A549 (cell line): ENCODE data around the gene ADGRL2. TPM values are rescaled to one million over a fixed set of nuclear protein-coding genes. Genes with fewer than 3 reads are reported as not detected.
"Not testable (repeated sequence)": the region's sequence is repeated elsewhere in the genome, so short reads cannot be mapped to it uniquely, and the experiment has no call there.

Source experiments
- ATAC-seq, 2 experiments: fragments of 200-7000 bp in 1 of 2; fragments of >200 bp in 1 of 2; cut with Nextera tagmentation in 1 of 2; cut with Tn5 transposase in 1 of 2; 3 replicates each; pipeline versions ENCODE4 v1.8.0 to v1.9.1; 2018 to 2020; ENCODE audit warnings: mild to moderate bottlenecking in 1 of 2, moderate library complexity in 1 of 2
- CTCF ChIA-PET: fragments of 300-600 bp; sonication (Branson Sonifier 250); formaldehyde crosslinking; extraction: SDS; loops from one replicate; lab custom pipeline; 2021; ENCODE audit warnings: antibody characterized with exemption, inconsistent platforms; lab: Yijun Ruan, JAX
- POLR2A ChIA-PET: fragments of 350-600 bp; formaldehyde crosslinking; extraction: SDS; loops from one replicate; lab custom pipeline; 2021; ENCODE audit warnings: antibody characterized with exemption, inconsistent platforms; lab: Yijun Ruan, JAX
- DNase-seq, 2 experiments: peaks; one replicate each; pipeline versions ENCODE4 v3.0.0 to v3.0.0-alpha.2; 2011 to 2016; ENCODE audit warnings: low read depth in 1 of 2, low spot score in 1 of 2
- FAIRE-seq: peaks from 2 replicates; lab custom pipeline; 2011; peaks lifted over from hg19 to GRCh38; lab: Jason Lieb, UNC
- H3K27ac ChIP-seq, 2 experiments: fragments of >200 bp; sonication (Bioruptor Twin); formaldehyde crosslinking; 3 replicates each; pipeline ENCODE4 v1.5.1; 2016 to 2017
- H3K4me1 ChIP-seq: fragments of >200 bp; sonication (Bioruptor Twin); formaldehyde crosslinking; 3 replicates; pipeline ENCODE4 v1.6.1; 2016
- H3K4me2 ChIP-seq: fragments of >200 bp; sonication (Bioruptor Twin); formaldehyde crosslinking; 3 replicates; pipeline ENCODE4 v1.6.1; 2016
- H3K4me3 ChIP-seq: fragments of >200 bp; sonication (Bioruptor Twin); formaldehyde crosslinking; 3 replicates; pipeline ENCODE4 v1.5.1; 2016
- H3K9me3 ChIP-seq: fragments of >200 bp; sonication (Bioruptor Twin); formaldehyde crosslinking; 3 replicates; pipeline ENCODE4 v1.6.1; 2016
- CBX8 ChIP-seq: fragments of 200-600 bp; sonication (generic); IDR thresholded peaks from 2 replicates; pipeline ENCODE4 v1.6.1; 2016
- CEBPB ChIP-seq, 2 experiments: fragments of >200 bp in 1 of 2; sonication (Bioruptor Twin) in 1 of 2; formaldehyde crosslinking in 1 of 2; IDR thresholded peaks; 2 replicates each; pipeline ENCODE4 v1.6.1; 2012 to 2016
- HEYL ChIP-seq: fragments of 250-450 bp; sonication (Bioruptor Pico); IDR thresholded peaks from 2 replicates; pipeline ENCODE4 v1.8.0; 2021; ENCODE audit warnings: mild to moderate bottlenecking, moderate library complexity
- HOXA7 ChIP-seq: fragments of 250-450 bp; sonication (Bioruptor Pico); IDR thresholded peaks from 2 replicates; pipeline ENCODE4 v1.5.0; 2020; ENCODE audit warnings: mild to moderate bottlenecking, moderate library complexity
- JUN ChIP-seq, 2 experiments: fragments of >200 bp; sonication (Bioruptor Twin); formaldehyde crosslinking; IDR thresholded peaks; 2 replicates in 1 of 2; 3 replicates in 1 of 2; pipeline ENCODE4 v1.6.1; 2016 to 2017
- KDM1A ChIP-seq: fragments of 200-600 bp; sonication (generic); IDR thresholded peaks from 2 replicates; pipeline ENCODE4 v1.6.1; 2016; ENCODE audit warnings: low read depth, mild to moderate bottlenecking
- MAFK ChIP-seq: fragments of 450-650 bp; IDR thresholded peaks from 2 replicates; pipeline ENCODE4 v1.6.1; 2014; ENCODE audit not compliant: partially characterized antibody
- POLR2A ChIP-seq: IDR thresholded peaks from 2 replicates; pipeline ENCODE4 v1.6.1; 2012; ENCODE audit warnings: mild to moderate bottlenecking, low read length
- RNF2 ChIP-seq: fragments of 200-600 bp; sonication (generic); IDR thresholded peaks from 2 replicates; pipeline ENCODE4 v1.6.1; 2016; ENCODE audit warnings: low read depth, mild to moderate bottlenecking, antibody characterized with exemption, moderate library complexity, borderline replicate concordance
- SMC3 ChIP-seq: fragments of >200 bp; sonication (Bioruptor Twin); formaldehyde crosslinking; IDR thresholded peaks from 3 replicates; pipeline ENCODE4 v1.6.1; 2018; ENCODE audit warnings: inconsistent platforms
- ZFP36 ChIP-seq: fragments of 450-650 bp; IDR thresholded peaks from 2 replicates; pipeline ENCODE4 v1.6.1; 2014; ENCODE audit warnings: borderline replicate concordance; ENCODE audit not compliant: partially characterized antibody
- WGBS: methylation state at CpG from one replicate; pipeline ENCODE4 v1.1.6; 2017; ENCODE audit errors: missing lambda C conversion rate; 5-methylcytosine and 5-hydroxymethylcytosine counted together
- polyA plus RNA-seq, 4 experiments: library from polyadenylated mRNA; depleted of rRNA in 3 of 4; stranded (reverse); fragments of >200 nt; fragmentation: RNase III in 1 of 4; extraction: RNeasy Plus Mini Kit Qiagen cat#74134 plus additional on column Dnase treatment in 1 of 4; gene quantifications; 2 replicates in 3 of 4; 3 replicates in 1 of 4; pipeline ENCODE4 v1.2.3, GENCODE V29; 2011 to 2017
- TF ChIP-seq, protein P1 (sequence below): fragments of >200 bp; sonication (Bioruptor Twin); formaldehyde crosslinking; IDR thresholded peaks from 3 replicates; pipeline ENCODE4 v1.6.1; 2016
- TF ChIP-seq, protein P2 (sequence below): IDR thresholded peaks from 2 replicates; pipeline ENCODE4 v1.6.1; 2012
- TF ChIP-seq, protein P3 (sequence below): fragments of >200 bp; sonication (Bioruptor Twin); formaldehyde crosslinking; IDR thresholded peaks from 3 replicates; pipeline ENCODE4 v1.5.1; 2016
- TF ChIP-seq, protein P4 (sequence below): IDR thresholded peaks from 2 replicates; pipeline ENCODE4 v1.6.1; 2012

ADGRL2 gene
- polyA plus RNA-seq, 2 of the 4 experiments (the other 2 are of a cell fraction), result 12.8 to 24.1 TPM

DNA sequence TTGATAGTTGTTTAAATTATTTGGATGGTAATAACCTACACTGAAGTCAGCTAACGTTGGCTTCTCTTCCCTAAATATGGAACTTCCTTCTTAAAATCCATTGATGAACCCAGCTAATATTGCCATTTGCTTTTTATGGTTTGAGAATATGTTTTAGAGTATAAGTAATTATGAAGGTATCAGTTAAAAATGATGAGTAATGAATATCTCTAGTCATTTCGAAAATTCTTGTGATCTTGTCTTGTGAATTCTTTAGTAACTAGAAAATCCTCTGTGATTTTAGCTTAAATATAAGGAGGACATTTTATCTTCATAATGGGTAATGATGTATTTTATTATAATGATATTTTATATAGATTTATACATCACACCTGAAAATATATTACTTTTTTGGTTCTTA, 50.5 kb downstream of the ADGRL2 start:
- ATAC-seq (no peak), FAIRE-seq (no peak), DNase-seq (no peak)
- Histone ChIP-seq H3K4me2 (no peak overlapping the region), H3K4me3 (no peak overlapping the region), H3K9me3 (no peaks in the 10 kb centered on the region), H3K4me1 (no peaks in the 10 kb centered on the region), H3K27ac (no peak overlapping the region)
- 69% methylated on average over 2 of the region's 2 CpGs for WGBS
- POLR2A ChIA-PET, result no interaction called here
- CTCF ChIA-PET, result no interaction called here
- no peak for TF ChIP-seq CEBPB (IDR thresholded peaks at IDR 0.05)
- TF ChIP-seq KDM1A, result no peak
- TF ChIP-seq MAFK, result peak; percentile 22

DNA sequence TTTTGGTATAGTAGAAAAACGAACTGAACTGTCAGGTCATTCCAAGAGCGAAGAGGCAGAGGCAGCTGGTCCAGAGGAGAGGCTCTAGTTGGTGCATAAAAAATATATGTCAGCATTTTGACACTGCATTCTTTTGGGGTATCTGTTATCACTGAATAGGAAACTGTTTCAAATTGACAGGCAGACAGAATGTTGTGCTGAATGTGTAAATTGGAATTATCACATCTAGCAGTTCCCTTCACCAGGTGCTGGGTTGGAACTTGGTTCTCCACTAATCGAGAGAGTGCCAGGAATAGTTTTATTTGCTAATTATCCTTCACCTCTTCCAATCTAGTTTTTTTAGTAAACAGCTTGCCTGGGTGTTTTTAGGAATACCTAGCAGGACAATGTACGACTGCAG, 52.2 kb downstream of the ADGRL2 start:
- Histone ChIP-seq H3K9me3 (no peaks in the 10 kb centered on the region), H3K4me1 (no peaks in the 10 kb centered on the region), H3K4me3 (no peak overlapping the region), H3K27ac (no peak overlapping the region), H3K4me2 (no peak overlapping the region)
- WGBS, result 63% methylated on average over 4 of the region's 4 CpGs
- TF ChIP-seq, protein P1, sequence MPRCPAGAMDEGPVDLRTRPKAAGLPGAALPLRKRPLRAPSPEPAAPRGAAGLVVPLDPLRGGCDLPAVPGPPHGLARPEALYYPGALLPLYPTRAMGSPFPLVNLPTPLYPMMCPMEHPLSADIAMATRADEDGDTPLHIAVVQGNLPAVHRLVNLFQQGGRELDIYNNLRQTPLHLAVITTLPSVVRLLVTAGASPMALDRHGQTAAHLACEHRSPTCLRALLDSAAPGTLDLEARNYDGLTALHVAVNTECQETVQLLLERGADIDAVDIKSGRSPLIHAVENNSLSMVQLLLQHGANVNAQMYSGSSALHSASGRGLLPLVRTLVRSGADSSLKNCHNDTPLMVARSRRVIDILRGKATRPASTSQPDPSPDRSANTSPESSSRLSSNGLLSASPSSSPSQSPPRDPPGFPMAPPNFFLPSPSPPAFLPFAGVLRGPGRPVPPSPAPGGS, result no peak
- no peak for TF ChIP-seq RNF2
- ATAC-seq, result no peak
- ChIA-PET CTCF (no interaction called here), POLR2A (no interaction called here)
- DNase-seq, result no peak
- FAIRE-seq, result no peak

DNA sequence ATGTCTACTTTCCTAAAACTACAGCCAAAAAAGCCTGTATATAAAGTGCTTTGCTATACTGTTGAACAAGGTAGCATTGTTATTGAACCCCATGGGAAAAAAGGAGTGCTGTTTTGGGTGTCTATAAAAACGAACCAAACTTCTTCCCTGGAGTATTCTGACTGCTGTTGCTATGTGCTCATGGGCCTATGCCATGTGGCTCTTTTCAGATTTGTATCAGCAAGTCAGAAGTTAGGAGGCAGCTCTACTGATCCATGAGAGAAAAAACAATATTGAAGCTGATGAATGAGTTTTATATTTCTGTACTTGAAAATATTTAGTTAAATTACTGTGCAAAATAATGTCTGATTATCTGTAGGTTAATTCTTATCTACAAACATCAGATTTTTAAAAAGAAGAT, 66.5 kb downstream of the ADGRL2 start:
- no peak overlapping the region for H3K27ac ChIP-seq
- no peaks in the 10 kb centered on the region for H3K4me1 ChIP-seq
- no peak overlapping the region for H3K4me3 ChIP-seq
- FAIRE-seq, result no peak
- CTCF ChIA-PET, result no interaction called here
- no peaks in the 10 kb centered on the region for H3K9me3 ChIP-seq
- no peak for DNase-seq
- POLR2A ChIA-PET, result no interaction called here
- 43% methylated on average over 1 of the region's 1 CpG for WGBS
- ATAC-seq, result no peak
- no peak overlapping the region for H3K4me2 ChIP-seq
- TF ChIP-seq SMC3, result no peak
- TF ChIP-seq ZFP36, result no peak
- TF ChIP-seq, protein P2, sequence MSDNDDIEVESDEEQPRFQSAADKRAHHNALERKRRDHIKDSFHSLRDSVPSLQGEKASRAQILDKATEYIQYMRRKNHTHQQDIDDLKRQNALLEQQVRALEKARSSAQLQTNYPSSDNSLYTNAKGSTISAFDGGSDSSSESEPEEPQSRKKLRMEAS, result no peak
- TF ChIP-seq, protein P3, sequence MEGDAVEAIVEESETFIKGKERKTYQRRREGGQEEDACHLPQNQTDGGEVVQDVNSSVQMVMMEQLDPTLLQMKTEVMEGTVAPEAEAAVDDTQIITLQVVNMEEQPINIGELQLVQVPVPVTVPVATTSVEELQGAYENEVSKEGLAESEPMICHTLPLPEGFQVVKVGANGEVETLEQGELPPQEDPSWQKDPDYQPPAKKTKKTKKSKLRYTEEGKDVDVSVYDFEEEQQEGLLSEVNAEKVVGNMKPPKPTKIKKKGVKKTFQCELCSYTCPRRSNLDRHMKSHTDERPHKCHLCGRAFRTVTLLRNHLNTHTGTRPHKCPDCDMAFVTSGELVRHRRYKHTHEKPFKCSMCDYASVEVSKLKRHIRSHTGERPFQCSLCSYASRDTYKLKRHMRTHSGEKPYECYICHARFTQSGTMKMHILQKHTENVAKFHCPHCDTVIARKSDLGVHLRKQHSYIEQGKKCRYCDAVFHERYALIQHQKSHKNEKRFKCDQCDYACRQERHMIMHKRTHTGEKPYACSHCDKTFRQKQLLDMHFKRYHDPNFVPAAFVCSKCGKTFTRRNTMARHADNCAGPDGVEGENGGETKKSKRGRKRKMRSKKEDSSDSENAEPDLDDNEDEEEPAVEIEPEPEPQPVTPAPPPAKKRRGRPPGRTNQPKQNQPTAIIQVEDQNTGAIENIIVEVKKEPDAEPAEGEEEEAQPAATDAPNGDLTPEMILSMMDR, result no peak
- no peak for TF ChIP-seq JUN (IDR thresholded peaks at IDR 0.05)
- no peak for TF ChIP-seq HOXA7 (CRISPR knock-in tag)
- no peak for TF ChIP-seq POLR2A
- no peak for TF ChIP-seq CBX8
- no peak for TF ChIP-seq HEYL (CRISPR knock-in tag)

DNA sequence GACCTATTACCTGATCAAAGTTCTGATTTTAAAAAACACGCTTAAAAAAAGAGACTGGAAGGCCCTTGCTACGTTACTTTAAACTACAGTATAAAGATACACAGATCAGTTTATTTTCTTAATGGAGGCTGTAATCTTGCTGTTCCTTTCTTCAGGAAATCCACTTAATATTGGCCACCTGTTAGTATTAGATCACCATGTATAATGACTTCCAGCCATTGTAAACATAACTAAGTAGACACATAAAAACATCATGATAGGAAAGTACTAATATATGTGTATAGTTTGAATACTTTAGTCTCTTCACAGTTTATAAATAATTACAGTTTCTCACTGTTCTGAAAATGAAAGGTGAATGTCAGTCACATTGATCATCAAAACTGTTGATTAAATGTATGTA, 68.6 kb downstream of the ADGRL2 start:
- H3K27ac ChIP-seq, result no peak overlapping the region
- ChIA-PET POLR2A (no interaction called here), CTCF (no interaction called here)
- TF ChIP-seq, protein P4, sequence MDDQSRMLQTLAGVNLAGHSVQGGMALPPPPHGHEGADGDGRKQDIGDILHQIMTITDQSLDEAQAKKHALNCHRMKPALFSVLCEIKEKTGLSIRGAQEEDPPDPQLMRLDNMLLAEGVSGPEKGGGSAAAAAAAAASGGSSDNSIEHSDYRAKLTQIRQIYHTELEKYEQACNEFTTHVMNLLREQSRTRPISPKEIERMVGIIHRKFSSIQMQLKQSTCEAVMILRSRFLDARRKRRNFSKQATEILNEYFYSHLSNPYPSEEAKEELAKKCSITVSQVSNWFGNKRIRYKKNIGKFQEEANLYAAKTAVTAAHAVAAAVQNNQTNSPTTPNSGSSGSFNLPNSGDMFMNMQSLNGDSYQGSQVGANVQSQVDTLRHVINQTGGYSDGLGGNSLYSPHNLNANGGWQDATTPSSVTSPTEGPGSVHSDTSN, result no peak
- no peak overlapping the region for H3K4me2 ChIP-seq
- ATAC-seq (no peak), DNase-seq (no peak), FAIRE-seq (no peak)
- 68% methylated on average over 2 of the region's 2 CpGs for WGBS
- no peaks in the 10 kb centered on the region for H3K9me3 ChIP-seq
- H3K4me1 ChIP-seq, result no peaks in the 10 kb centered on the region
- H3K4me3 ChIP-seq, result no peak overlapping the region

DNA sequence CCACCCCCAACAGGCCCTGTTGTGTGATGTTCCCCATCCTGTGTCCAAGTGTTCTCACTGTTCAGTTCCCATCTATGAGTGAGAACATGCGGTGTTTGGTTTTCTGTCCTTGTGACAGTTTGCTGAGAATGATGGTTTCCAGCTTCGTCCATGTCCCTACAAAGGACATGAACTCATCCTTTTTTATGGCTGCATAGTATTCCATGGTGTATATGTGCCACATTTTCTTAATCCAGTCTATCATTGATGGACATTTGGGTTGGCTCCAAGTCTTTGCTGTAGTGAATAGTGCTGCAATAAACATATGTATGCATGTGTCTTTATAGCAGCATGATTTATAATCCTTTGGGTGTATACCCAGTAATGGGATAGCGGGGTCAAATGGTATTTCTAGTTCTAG, 70.4 kb downstream of the ADGRL2 start:
- H3K4me3 ChIP-seq, ATAC-seq, DNase-seq, H3K9me3 ChIP-seq, CTCF ChIA-PET, H3K27ac ChIP-seq, H3K4me2 ChIP-seq, POLR2A ChIA-PET, H3K4me1 ChIP-seq, FAIRE-seq: not testable (repeated sequence)
- 87% methylated on average over 3 of the region's 3 CpGs for WGBS
